ENCODE measurements around the gene NUDT3. TPM values are rescaled to one million over a fixed set of nuclear protein-coding genes. Genes with fewer than 3 reads are reported as not detected.
"Not testable (repeated sequence)": the region's sequence is repeated elsewhere in the genome, so short reads cannot be mapped to it uniquely, and the experiment has no call there.

Gene NUDT3
- total RNA-seq, 1 donor from 2014 or later: 33.3 TPM

- H3K27me3 Mint-ChIP-seq (ENCODE audit: low read depth): no peaks in the 10 kb centered on the region
- H3K9me3 Mint-ChIP-seq: peaks cover 4% of the 10 kb centered on the region
- H3K36me3 Mint-ChIP-seq: peaks cover 32% of the 10 kb centered on the region
- H3K4me1 Mint-ChIP-seq: no peaks in the 10 kb centered on the region
- no peak for TF ChIP-seq CTCF (IDR thresholded peaks at IDR 0.05; ENCODE audit: unreplicated experiment)
- no peak overlapping the region for H3K4me3 Mint-ChIP-seq
- DNase-seq (ENCODE audit: low spot score in 2 of 2, unreplicated experiment in 2 of 2): no peak
- no peak overlapping the region for H3K27ac Mint-ChIP-seq
Measured at GRCh38 chr6:34412016-34412415, 19.5 kb upstream of the NUDT3 start.

DNA sequence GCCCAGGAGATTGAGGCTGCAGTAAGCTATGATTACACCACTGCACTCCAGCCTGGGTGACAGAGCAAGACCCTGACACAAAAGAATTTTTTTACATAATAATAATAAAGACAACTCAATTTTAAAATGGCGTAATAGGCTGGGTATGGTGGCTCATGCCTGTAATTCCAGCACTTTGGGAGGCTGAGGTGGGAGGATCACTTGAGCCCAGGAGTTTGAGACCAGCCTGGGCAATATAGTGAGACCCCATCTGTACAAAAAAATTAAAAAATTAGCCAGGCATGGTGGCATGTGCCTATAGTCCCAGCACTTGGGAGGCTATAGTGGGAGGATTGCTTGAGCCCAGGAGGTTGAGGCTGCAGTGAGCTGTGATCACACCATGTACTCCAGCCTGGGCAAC, 15.4 kb upstream of the NUDT3 start:
- not testable (repeated sequence) for DNase-seq (ENCODE audit: low spot score in 2 of 2, unreplicated experiment in 2 of 2); H3K27me3 Mint-ChIP-seq (ENCODE audit: low read depth); H3K4me3 Mint-ChIP-seq; H3K9me3 Mint-ChIP-seq; H3K27ac Mint-ChIP-seq; H3K4me1 Mint-ChIP-seq
- H3K36me3 Mint-ChIP-seq: peaks cover 13% of the 10 kb centered on the region

DNA sequence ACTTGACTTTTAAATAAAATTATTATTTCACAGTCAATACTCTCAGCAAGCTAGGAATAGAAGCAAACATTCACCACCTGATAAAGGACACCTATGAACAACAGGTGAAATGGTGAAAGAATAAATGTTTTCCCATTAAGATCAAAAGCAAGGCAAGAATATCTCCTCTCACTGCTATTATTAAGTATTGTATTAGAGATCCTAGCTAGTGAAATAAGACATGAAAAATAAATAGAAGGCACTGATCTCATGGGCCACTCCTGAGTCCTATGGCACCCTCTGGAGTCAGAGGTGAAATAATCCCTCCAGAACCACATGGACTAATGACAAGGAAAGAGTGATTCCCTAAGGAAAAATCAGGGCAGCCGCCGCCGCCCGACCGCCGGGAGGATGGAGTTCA, 4.0 kb upstream of the NUDT3 start:
- Mint-ChIP-seq H3K9me3 (peaks cover 8% of the 10 kb centered on the region), H3K4me1 (peaks cover 8% of the 10 kb centered on the region), H3K27me3 (ENCODE audit: low read depth) (no peaks in the 10 kb centered on the region), H3K4me3 (no peak overlapping the region), H3K27ac (no peak overlapping the region), H3K36me3 (peaks cover 3% of the 10 kb centered on the region)
- DNase-seq (ENCODE audit: low spot score in 2 of 2, unreplicated experiment in 2 of 2): no peak
- TF ChIP-seq CTCF (IDR thresholded peaks at IDR 0.05; ENCODE audit: unreplicated experiment): no peak

DNA sequence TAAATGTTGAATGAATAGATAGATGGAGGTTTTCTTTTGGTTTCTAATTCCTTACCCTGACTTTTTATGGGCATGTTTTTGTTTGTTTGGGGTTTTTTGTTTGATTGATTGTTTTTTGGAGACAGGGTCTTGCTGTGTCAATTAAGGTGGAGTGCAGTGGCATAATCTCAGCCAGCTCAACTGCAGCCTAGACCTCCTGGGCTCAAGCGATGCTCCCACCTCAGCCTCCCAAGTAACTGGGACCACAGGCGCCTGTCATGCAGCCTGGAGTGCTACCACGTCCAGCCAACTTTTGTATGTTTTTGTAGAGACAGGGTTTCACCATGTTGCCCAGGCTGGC, 1.5 kb upstream of the NUDT3 start:
- no peak for DNase-seq (ENCODE audit: low spot score in 2 of 2, unreplicated experiment in 2 of 2)
- Mint-ChIP-seq H3K36me3 (peaks cover 3% of the 10 kb centered on the region), H3K4me3 (peak overlapping the region; percentile 49), H3K9me3 (peaks cover 8% of the 10 kb centered on the region), H3K27ac (no peak overlapping the region), H3K27me3 (ENCODE audit: low read depth) (no peaks in the 10 kb centered on the region), H3K4me1 (peaks cover 8% of the 10 kb centered on the region)
- TF ChIP-seq CTCF (IDR thresholded peaks at IDR 0.05; ENCODE audit: unreplicated experiment): no peak

GRCh38 chr6:34393191-34393965, 909 bp upstream of the NUDT3 start:
- H3K36me3 Mint-ChIP-seq: peaks cover 3% of the 10 kb centered on the region
- peak overlapping the region; percentile 88 for H3K4me3 Mint-ChIP-seq
- DNase-seq (ENCODE audit: low spot score in 2 of 2, unreplicated experiment in 2 of 2): no peak
- H3K9me3 Mint-ChIP-seq: peaks cover 8% of the 10 kb centered on the region
- TF ChIP-seq CTCF (IDR thresholded peaks at IDR 0.05; ENCODE audit: unreplicated experiment): no peak
- peak overlapping the region; percentile 91 for H3K27ac Mint-ChIP-seq
- peaks cover 8% of the 10 kb centered on the region for H3K4me1 Mint-ChIP-seq
- H3K27me3 Mint-ChIP-seq (ENCODE audit: low read depth): no peaks in the 10 kb centered on the region

GRCh38 chr6:34391786-34392496, 528 bp downstream of the NUDT3 start:
- no peak overlapping the region for H3K27ac Mint-ChIP-seq
- TF ChIP-seq CTCF (IDR thresholded peaks at IDR 0.05; ENCODE audit: unreplicated experiment): no peak
- H3K9me3 Mint-ChIP-seq: peaks cover 8% of the 10 kb centered on the region
- H3K36me3 Mint-ChIP-seq: peaks cover 3% of the 10 kb centered on the region
- peak; percentile 37 to 74 for DNase-seq (ENCODE audit: low spot score in 2 of 2, unreplicated experiment in 2 of 2)
- H3K4me3 Mint-ChIP-seq: no peak overlapping the region
- H3K4me1 Mint-ChIP-seq: peaks cover 8% of the 10 kb centered on the region
- H3K27me3 Mint-ChIP-seq (ENCODE audit: low read depth): no peaks in the 10 kb centered on the region

Measured in mesothelial cell of epicardium (in vitro differentiated cells).